CD8-positive, alpha-beta memory T cell (primary cell): ENCODE data around the gene SEMA6A. TPM values are rescaled to one million over a fixed set of nuclear protein-coding genes. Genes with fewer than 3 reads are reported as not detected.

Experiments used
- CTCF ChIA-PET: fragments of 350-600 bp; sonication (Branson Sonifier 250); formaldehyde crosslinking; loops from one replicate; lab custom pipeline; 2021; ENCODE audit warnings: antibody characterized with exemption; lab: Charles Lee
- POLR2A ChIA-PET: fragments of 350-600 bp; sonication (Branson Sonifier 250); formaldehyde crosslinking; loops from one replicate; lab custom pipeline; 2021; ENCODE audit warnings: antibody characterized with exemption; lab: Charles Lee
- DNase-seq, 5 donors: peaks; one replicate each; pipeline versions ENCODE4 v3.0.0 to v3.0.0-alpha.2; 2020 to 2022; ENCODE audit warnings: mixed read lengths in 1 of 5
- H3K27ac ChIP-seq: one replicate; pipeline ENCODE4 v1.7.0; 2013; ENCODE audit warnings: low read depth, mild to moderate bottlenecking, low read length, moderate library complexity
- H3K27me3 ChIP-seq: 2 replicates; pipeline ENCODE4 v1.7.0; 2013; ENCODE audit warnings: low read length, mild to moderate bottlenecking; ENCODE audit not compliant: insufficient read depth, poor library complexity, severe bottlenecking
- H3K36me3 ChIP-seq: 2 replicates; pipeline ENCODE4 v1.7.0; 2013; ENCODE audit warnings: mild to moderate bottlenecking, low read length, moderate library complexity; ENCODE audit not compliant: insufficient read depth
- H3K4me1 ChIP-seq: 2 replicates; pipeline ENCODE4 v1.7.0; 2013; ENCODE audit warnings: mild to moderate bottlenecking, low read length, moderate library complexity; ENCODE audit not compliant: insufficient read depth
- H3K4me3 ChIP-seq: 2 replicates; pipeline ENCODE4 v1.7.0; 2013; ENCODE audit warnings: mild to moderate bottlenecking, low read length
- H3K9me3 ChIP-seq: 2 replicates; pipeline ENCODE4 v1.7.0; 2013; ENCODE audit warnings: mild to moderate bottlenecking, low read length
- H3K27ac Mint-ChIP-seq, 8 donors: one replicate each; pipeline ENCODE4 v1.8.0; 2020 to 2021; ENCODE audit warnings: mixed read lengths in 8 of 8, mild to moderate bottlenecking in 6 of 8, inconsistent platforms in 3 of 8, moderate library complexity in 3 of 8
- H3K27me3 Mint-ChIP-seq, 2 donors: one replicate each; pipeline ENCODE4 v1.8.0; 2020 to 2021; ENCODE audit warnings: mixed read lengths in 2 of 2, mild to moderate bottlenecking in 1 of 2, moderate library complexity in 1 of 2
- H3K36me3 Mint-ChIP-seq, 3 donors: one replicate each; pipeline ENCODE4 v1.8.0; 2020 to 2021; ENCODE audit warnings: mixed read lengths in 3 of 3, inconsistent platforms in 1 of 3, mild to moderate bottlenecking in 1 of 3
- H3K4me1 Mint-ChIP-seq, 3 donors: one replicate each; pipeline ENCODE4 v1.8.0; 2020 to 2021; ENCODE audit warnings: mixed read lengths in 3 of 3, inconsistent platforms in 1 of 3, mild to moderate bottlenecking in 1 of 3
- H3K4me3 Mint-ChIP-seq, 7 donors: one replicate each; pipeline ENCODE4 v1.8.0; 2020 to 2021; ENCODE audit warnings: mixed read lengths in 7 of 7, mild to moderate bottlenecking in 6 of 7, moderate library complexity in 4 of 7, inconsistent platforms in 2 of 7
- H3K9me3 Mint-ChIP-seq, 5 donors: one replicate each; pipeline ENCODE4 v1.8.0; 2020 to 2022; ENCODE audit warnings: mixed read lengths in 5 of 5, mild to moderate bottlenecking in 3 of 5, moderate library complexity in 2 of 5, inconsistent platforms in 1 of 5
- polyA plus RNA-seq: library from polyadenylated mRNA; unstranded; fragments of 300-500 nt; fragmentation: Illumina TruSeq; gene quantifications from one replicate; pipeline ENCODE4 v1.2.3, GENCODE V29; 2021
- total RNA-seq, 2 experiments: library from RNA; stranded (reverse); gene quantifications; one replicate each; pipeline ENCODE4 v1.2.3, GENCODE V29; 2021

The SEMA6A gene
- total and polyA plus RNA-seq, 3 experiments from 2014 or later, result 0.49 TPM; not detected in 2

- Mint-ChIP-seq H3K9me3 (peaks cover 0 to 2% (median 0%) of the 10 kb centered on the region in 5 donors), H3K27me3 (no peaks in the 10 kb centered on the region), H3K27ac (peak overlapping the region in 1 of 8 donors; percentile 72), H3K36me3 (peaks cover 5 to 40% (median 26%) of the 10 kb centered on the region in 3 donors), H3K4me3 (no peak overlapping the region), H3K4me1 (no peaks in the 10 kb centered on the region)
- no peak for DNase-seq
- Histone ChIP-seq H3K27ac (no peak overlapping the region), H3K27me3 (no peaks in the 10 kb centered on the region), H3K4me1 (no peaks in the 10 kb centered on the region), H3K36me3 (no peaks in the 10 kb centered on the region), H3K9me3 (no peaks in the 10 kb centered on the region), H3K4me3 (no peak overlapping the region)
- POLR2A ChIA-PET, result no interaction called here
- CTCF ChIA-PET, result no interaction called here
Measured at GRCh38 chr5:116442931-116443551, 131.6 kb downstream of the SEMA6A start.

GRCh38 chr5:116442095-116442534 lies 132.5 kb downstream of the SEMA6A start:
- H3K9me3 ChIP-seq, result no peaks in the 10 kb centered on the region
- H3K36me3 Mint-ChIP-seq, result peaks cover 5 to 44% (median 20%) of the 10 kb centered on the region in 3 donors
- H3K4me1 ChIP-seq, result no peaks in the 10 kb centered on the region
- no peak overlapping the region for H3K27ac ChIP-seq
- DNase-seq, result no peak
- no peaks in the 10 kb centered on the region for H3K36me3 ChIP-seq
- no peaks in the 10 kb centered on the region for H3K27me3 ChIP-seq
- CTCF ChIA-PET, result no interaction called here
- H3K4me1 Mint-ChIP-seq, result no peaks in the 10 kb centered on the region
- POLR2A ChIA-PET, result no interaction called here
- H3K27ac Mint-ChIP-seq, result peak overlapping the region in 1 of 8 donors; percentile 29
- no peaks in the 10 kb centered on the region for H3K27me3 Mint-ChIP-seq
- peaks cover 0 to 2% (median 0%) of the 10 kb centered on the region in 5 donors for H3K9me3 Mint-ChIP-seq
- H3K4me3 Mint-ChIP-seq, result no peak overlapping the region
- H3K4me3 ChIP-seq, result no peak overlapping the region

- Mint-ChIP-seq H3K36me3 (peaks cover 7 to 45% (median 14%) of the 10 kb centered on the region in 3 donors), H3K27ac (no peak overlapping the region), H3K27me3 (no peaks in the 10 kb centered on the region), H3K4me3 (no peak overlapping the region), H3K4me1 (no peaks in the 10 kb centered on the region), H3K9me3 (no peaks in the 10 kb centered on the region)
- Histone ChIP-seq H3K4me3 (no peak overlapping the region), H3K27me3 (no peaks in the 10 kb centered on the region), H3K27ac (no peak overlapping the region), H3K36me3 (no peaks in the 10 kb centered on the region), H3K4me1 (no peaks in the 10 kb centered on the region), H3K9me3 (no peaks in the 10 kb centered on the region)
- ChIA-PET CTCF (no interaction called here), POLR2A (no interaction called here)
- DNase-seq, result no peak
Measured at GRCh38 chr5:116441223-116441622, 133.4 kb downstream of the SEMA6A start.

DNA sequence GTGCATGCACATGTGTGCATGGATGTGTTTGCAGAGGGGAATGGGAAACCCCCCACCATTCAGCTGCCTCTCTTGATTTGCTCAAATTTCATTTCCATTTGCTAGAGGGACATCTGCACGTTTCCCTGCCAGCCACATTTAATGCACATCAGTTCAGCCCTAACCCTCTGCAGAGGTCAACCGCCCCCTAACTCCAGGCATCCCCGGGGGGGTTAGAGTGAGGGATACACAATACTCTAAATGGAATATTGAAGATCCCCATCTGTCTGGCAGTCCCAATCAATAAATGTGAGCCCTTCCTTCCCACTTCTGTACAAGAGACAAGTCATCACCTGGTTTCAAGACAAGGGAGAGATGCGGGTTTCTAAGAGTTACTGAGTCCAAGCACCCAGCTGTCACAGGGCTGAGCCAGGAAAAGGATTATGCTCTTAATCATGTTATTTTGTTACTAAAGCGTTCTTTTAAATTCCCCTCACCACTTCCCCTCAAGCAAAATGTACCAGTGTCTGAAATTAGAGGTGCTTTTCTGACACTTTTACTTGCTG lies 134.1 kb downstream of the SEMA6A start:
- Mint-ChIP-seq H3K27me3 (no peaks in the 10 kb centered on the region), H3K4me1 (no peaks in the 10 kb centered on the region)

GRCh38 chr5:116439905-116440304 lies 134.7 kb downstream of the SEMA6A start:
- no peak for DNase-seq
- Histone ChIP-seq H3K27me3 (no peaks in the 10 kb centered on the region), H3K4me3 (no peak overlapping the region), H3K9me3 (no peaks in the 10 kb centered on the region), H3K36me3 (no peaks in the 10 kb centered on the region), H3K27ac (no peak overlapping the region), H3K4me1 (no peaks in the 10 kb centered on the region)
- Mint-ChIP-seq H3K9me3 (no peaks in the 10 kb centered on the region), H3K4me3 (no peak overlapping the region), H3K27me3 (no peaks in the 10 kb centered on the region), H3K4me1 (no peaks in the 10 kb centered on the region), H3K27ac (peak overlapping the region in 1 of 8 donors; percentile 34), H3K36me3 (peaks cover 8 to 40% (median 13%) of the 10 kb centered on the region in 3 donors)
- POLR2A ChIA-PET, result no interaction called here
- CTCF ChIA-PET, result no interaction called here

More for the DNA sequence above, 134.1 kb downstream of the SEMA6A start:
- Histone ChIP-seq H3K27ac (no peak overlapping the region), H3K36me3 (no peaks in the 10 kb centered on the region), H3K4me3 (no peak overlapping the region), H3K27me3 (no peaks in the 10 kb centered on the region), H3K9me3 (no peaks in the 10 kb centered on the region), H3K4me1 (no peaks in the 10 kb centered on the region)
- CTCF ChIA-PET, result no interaction called here
- H3K4me3 Mint-ChIP-seq, result no peak overlapping the region
- H3K27ac Mint-ChIP-seq, result peak overlapping the region in 1 of 8 donors; percentile 75
- no peak for DNase-seq
- H3K36me3 Mint-ChIP-seq, result peaks cover 6 to 42% (median 13%) of the 10 kb centered on the region in 3 donors
- H3K9me3 Mint-ChIP-seq, result no peaks in the 10 kb centered on the region
- POLR2A ChIA-PET, result no interaction called here

DNA sequence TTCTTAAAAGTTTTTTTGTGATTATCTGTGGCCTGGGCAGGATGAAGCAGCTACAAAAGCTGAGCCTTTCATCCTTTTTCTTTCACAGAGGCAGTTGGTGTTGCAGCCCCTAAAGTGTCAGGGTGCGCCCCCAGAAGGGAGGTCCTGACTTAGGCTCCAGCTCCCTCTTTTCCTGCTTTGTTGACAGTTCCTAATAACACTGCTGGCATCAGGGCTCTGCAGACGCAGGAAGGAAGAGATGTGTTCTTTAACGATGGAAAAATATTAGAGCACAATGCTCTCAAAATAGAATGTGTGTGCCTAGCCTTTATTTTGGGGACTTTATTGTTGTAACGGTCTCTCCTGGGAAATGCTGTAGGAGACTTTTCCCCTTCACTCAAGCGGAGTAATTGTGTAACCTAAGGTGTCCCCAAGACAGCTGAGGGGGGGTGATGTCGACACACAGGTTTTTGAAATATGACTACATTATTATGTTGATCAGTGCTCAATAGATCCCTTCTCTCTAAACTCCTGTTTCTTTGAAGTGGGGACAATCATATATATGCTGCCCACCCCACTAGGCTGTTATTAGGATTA lies 135.6 kb downstream of the SEMA6A start:
- peaks cover 0 to 2% (median 0%) of the 10 kb centered on the region in 5 donors for H3K9me3 Mint-ChIP-seq

GRCh38 chr5:116437922-116438578 lies 136.6 kb downstream of the SEMA6A start:
- H3K4me1 Mint-ChIP-seq, result no peaks in the 10 kb centered on the region
- no peak overlapping the region for H3K27ac Mint-ChIP-seq
- peaks cover 0 to 2% (median 0%) of the 10 kb centered on the region in 5 donors for H3K9me3 Mint-ChIP-seq
- H3K27ac ChIP-seq, result no peak overlapping the region
- H3K9me3 ChIP-seq, result no peaks in the 10 kb centered on the region
- no peak for DNase-seq
- POLR2A ChIA-PET, result no interaction called here
- H3K4me3 ChIP-seq, result no peak overlapping the region
- no peaks in the 10 kb centered on the region for H3K4me1 ChIP-seq
- H3K27me3 Mint-ChIP-seq, result peaks cover 0 to 1% of the 10 kb centered on the region in 2 donors
- H3K36me3 Mint-ChIP-seq, result peaks cover 9 to 38% (median 15%) of the 10 kb centered on the region in 3 donors
- H3K27me3 ChIP-seq, result no peaks in the 10 kb centered on the region
- CTCF ChIA-PET, result no interaction called here
- H3K36me3 ChIP-seq, result no peaks in the 10 kb centered on the region
- H3K4me3 Mint-ChIP-seq, result no peak overlapping the region

More for the DNA sequence above, 135.6 kb downstream of the SEMA6A start:
- H3K4me1 ChIP-seq, result no peaks in the 10 kb centered on the region
- Mint-ChIP-seq H3K27me3 (peaks cover 0 to 1% of the 10 kb centered on the region in 2 donors), H3K36me3 (peaks cover 8 to 41% (median 13%) of the 10 kb centered on the region in 3 donors), H3K4me3 (no peak overlapping the region), H3K4me1 (no peaks in the 10 kb centered on the region), H3K27ac (peak overlapping the region in 1 of 8 donors; percentile 7)
- H3K27ac ChIP-seq, result no peak overlapping the region
- no peak for DNase-seq
- H3K36me3 ChIP-seq, result no peaks in the 10 kb centered on the region
- no peaks in the 10 kb centered on the region for H3K27me3 ChIP-seq
- POLR2A ChIA-PET, result no interaction called here
- H3K9me3 ChIP-seq, result no peaks in the 10 kb centered on the region
- CTCF ChIA-PET, result no interaction called here
- no peak overlapping the region for H3K4me3 ChIP-seq

DNA sequence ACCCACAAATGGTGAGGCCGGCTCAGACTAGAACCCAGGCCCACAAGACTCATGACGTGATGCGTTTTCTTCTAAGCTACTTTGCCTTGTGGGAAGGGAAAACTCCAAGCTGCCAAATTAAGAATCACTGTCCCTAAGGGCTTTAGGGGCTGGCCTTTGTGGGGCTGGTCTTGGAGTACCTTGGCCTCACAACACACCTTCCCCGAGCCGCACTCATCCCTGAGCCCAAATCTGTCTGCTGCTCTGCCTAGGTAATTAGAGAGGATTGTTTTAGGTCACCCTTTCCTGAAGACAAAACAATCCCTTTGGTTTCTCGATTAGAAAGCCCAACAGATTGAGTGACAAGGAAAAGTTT lies 137.3 kb downstream of the SEMA6A start:
- ChIA-PET CTCF (no interaction called here), POLR2A (no interaction called here)
- no peak overlapping the region for H3K27ac ChIP-seq
- peak overlapping the region in 1 of 8 donors; percentile 64 for H3K27ac Mint-ChIP-seq
- no peak overlapping the region for H3K4me3 ChIP-seq
- H3K36me3 Mint-ChIP-seq, result peaks cover 12 to 38% (median 15%) of the 10 kb centered on the region in 3 donors
- no peaks in the 10 kb centered on the region for H3K4me1 ChIP-seq
- no peaks in the 10 kb centered on the region for H3K4me1 Mint-ChIP-seq
- H3K27me3 ChIP-seq, result no peaks in the 10 kb centered on the region
- no peaks in the 10 kb centered on the region for H3K36me3 ChIP-seq
- no peaks in the 10 kb centered on the region for H3K9me3 ChIP-seq
- DNase-seq, result no peak
- H3K9me3 Mint-ChIP-seq, result peaks cover 0 to 2% (median 0%) of the 10 kb centered on the region in 5 donors
- peaks cover 0 to 1% of the 10 kb centered on the region in 2 donors for H3K27me3 Mint-ChIP-seq
- H3K4me3 Mint-ChIP-seq, result no peak overlapping the region
